Nephron progenitor cell (in vitro differentiated cells): ENCODE results near the gene HEY2.
"Not testable (repeated sequence)": the region's sequence is repeated elsewhere in the genome, so short reads cannot be mapped to it uniquely, and the experiment has no call there.

Experiments
- DNase-seq: peaks from one replicate; pipeline ENCODE4 v3.0.0; 2021
- H3K27ac Mint-ChIP-seq: 2 replicates; pipeline ENCODE4 v1.8.0; 2021; ENCODE audit warnings: mild to moderate bottlenecking, moderate library complexity, mixed read lengths
- H3K27me3 Mint-ChIP-seq: 2 replicates; pipeline ENCODE4 v1.8.0; 2021; ENCODE audit warnings: mild to moderate bottlenecking, low read depth, mixed read lengths; ENCODE audit not compliant: poor library complexity
- H3K36me3 Mint-ChIP-seq: 2 replicates; pipeline ENCODE4 v1.8.0; 2021; ENCODE audit warnings: low read depth, mixed read lengths
- H3K4me1 Mint-ChIP-seq: 2 replicates; pipeline ENCODE4 v1.8.0; 2021; ENCODE audit warnings: mixed read lengths
- H3K4me3 Mint-ChIP-seq: 2 replicates; pipeline ENCODE4 v1.8.0; 2021; ENCODE audit warnings: mild to moderate bottlenecking, moderate library complexity, mixed read lengths
- H3K9me3 Mint-ChIP-seq: 2 replicates; pipeline ENCODE4 v1.8.0; 2021; ENCODE audit warnings: mild to moderate bottlenecking, moderate library complexity, mixed read lengths
- CTCF ChIP-seq: fragments of 200-600 bp; sonication (generic); IDR thresholded peaks from 2 replicates; pipeline ENCODE4 v1.5.0; 2021; ENCODE audit warnings: antibody characterized with exemption

The HEY2 gene

GRCh38 chr6:125804264-125804663, 54.8 kb downstream of the HEY2 start:
- no peak overlapping the region for H3K4me3 Mint-ChIP-seq
- TF ChIP-seq CTCF, result no peak
- no peaks in the 10 kb centered on the region for H3K9me3 Mint-ChIP-seq
- DNase-seq, result no peak
- H3K27me3 Mint-ChIP-seq, result peaks cover 4% of the 10 kb centered on the region
- H3K36me3 Mint-ChIP-seq, result no peaks in the 10 kb centered on the region
- no peaks in the 10 kb centered on the region for H3K4me1 Mint-ChIP-seq
- H3K27ac Mint-ChIP-seq, result no peak overlapping the region

GRCh38 chr6:125804866-125805425, 55.5 kb downstream of the HEY2 start:
- not testable (repeated sequence) for H3K4me3 Mint-ChIP-seq, H3K4me1 Mint-ChIP-seq, H3K9me3 Mint-ChIP-seq, H3K27me3 Mint-ChIP-seq, H3K27ac Mint-ChIP-seq, DNase-seq, H3K36me3 Mint-ChIP-seq

- no peak for DNase-seq
- H3K27ac Mint-ChIP-seq, result no peak overlapping the region
- TF ChIP-seq CTCF, result no peak
- peaks cover 22% of the 10 kb centered on the region for H3K4me1 Mint-ChIP-seq
- H3K4me3 Mint-ChIP-seq, result no peak overlapping the region
- H3K9me3 Mint-ChIP-seq, result no peaks in the 10 kb centered on the region
- H3K27me3 Mint-ChIP-seq, result peaks cover 4% of the 10 kb centered on the region
- H3K36me3 Mint-ChIP-seq, result no peaks in the 10 kb centered on the region
Measured at GRCh38 chr6:125806813-125807212, 57.4 kb downstream of the HEY2 start.

GRCh38 chr6:125807293-125807692, 57.9 kb downstream of the HEY2 start:
- Mint-ChIP-seq H3K36me3 (no peaks in the 10 kb centered on the region), H3K9me3 (no peaks in the 10 kb centered on the region), H3K4me1 (peaks cover 23% of the 10 kb centered on the region), H3K4me3 (no peak overlapping the region), H3K27ac (no peak overlapping the region), H3K27me3 (peaks cover 4% of the 10 kb centered on the region)
- DNase-seq, result no peak
- TF ChIP-seq CTCF, result no peak

- peaks cover 30% of the 10 kb centered on the region for H3K4me1 Mint-ChIP-seq
- no peaks in the 10 kb centered on the region for H3K9me3 Mint-ChIP-seq
- no peak for DNase-seq
- H3K27ac Mint-ChIP-seq, result no peak overlapping the region
- peaks cover 4% of the 10 kb centered on the region for H3K27me3 Mint-ChIP-seq
- no peaks in the 10 kb centered on the region for H3K36me3 Mint-ChIP-seq
- H3K4me3 Mint-ChIP-seq, result no peak overlapping the region
- no peak for TF ChIP-seq CTCF
Measured at GRCh38 chr6:125808060-125808459, 58.6 kb downstream of the HEY2 start.

- Mint-ChIP-seq H3K9me3 (no peaks in the 10 kb centered on the region), H3K36me3 (no peaks in the 10 kb centered on the region), H3K27me3 (peaks cover 4% of the 10 kb centered on the region), H3K27ac (no peak overlapping the region), H3K4me1 (peaks cover 31% of the 10 kb centered on the region), H3K4me3 (no peak overlapping the region)
- TF ChIP-seq CTCF, result no peak
- no peak for DNase-seq
Measured at GRCh38 chr6:125808591-125808990, 59.2 kb downstream of the HEY2 start.
